Breast epithelium (tissue), 3 donors: Measurements from ENCODE around the gene GSTA4.

Source experiments
- CTCF ChIP-seq, 3 donors: fragments of 450-650 bp; IDR thresholded peaks; one replicate each; pipeline ENCODE4 v1.5.1; 2016 to 2017; ENCODE audit warnings: antibody characterized with exemption in 3 of 3, mild to moderate bottlenecking in 3 of 3, moderate library complexity in 3 of 3
- POLR2A ChIP-seq: fragments of 450-650 bp; IDR thresholded peaks from one replicate; pipeline ENCODE4 v1.6.1; 2016; ENCODE audit warnings: antibody characterized with exemption, mild to moderate bottlenecking, moderate library complexity

GRCh38 chr6:53041356-53041755 lies 46.3 kb upstream of the GSTA4 start:
- no peak for TF ChIP-seq CTCF (IDR thresholded peaks at IDR 0.05)
- no peak for TF ChIP-seq POLR2A
